ENCODE data around the gene CRX.

DNA sequence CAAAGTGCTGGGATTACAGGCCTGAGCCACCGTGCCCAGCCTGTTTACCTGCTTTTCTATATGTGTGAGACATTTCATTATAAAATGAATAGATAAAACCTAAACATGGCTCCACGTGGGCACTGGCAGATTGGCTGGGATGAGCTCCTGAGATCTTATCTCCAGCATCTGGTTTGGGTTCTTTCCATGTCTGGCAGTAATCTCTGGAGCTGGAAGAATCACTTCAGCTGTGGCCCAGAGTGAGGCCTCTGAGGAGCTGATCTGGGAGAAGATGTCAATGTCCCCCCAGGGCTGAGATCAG, 69.8 kb downstream of the CRX start:
- TF ChIP-seq, protein P1, sequence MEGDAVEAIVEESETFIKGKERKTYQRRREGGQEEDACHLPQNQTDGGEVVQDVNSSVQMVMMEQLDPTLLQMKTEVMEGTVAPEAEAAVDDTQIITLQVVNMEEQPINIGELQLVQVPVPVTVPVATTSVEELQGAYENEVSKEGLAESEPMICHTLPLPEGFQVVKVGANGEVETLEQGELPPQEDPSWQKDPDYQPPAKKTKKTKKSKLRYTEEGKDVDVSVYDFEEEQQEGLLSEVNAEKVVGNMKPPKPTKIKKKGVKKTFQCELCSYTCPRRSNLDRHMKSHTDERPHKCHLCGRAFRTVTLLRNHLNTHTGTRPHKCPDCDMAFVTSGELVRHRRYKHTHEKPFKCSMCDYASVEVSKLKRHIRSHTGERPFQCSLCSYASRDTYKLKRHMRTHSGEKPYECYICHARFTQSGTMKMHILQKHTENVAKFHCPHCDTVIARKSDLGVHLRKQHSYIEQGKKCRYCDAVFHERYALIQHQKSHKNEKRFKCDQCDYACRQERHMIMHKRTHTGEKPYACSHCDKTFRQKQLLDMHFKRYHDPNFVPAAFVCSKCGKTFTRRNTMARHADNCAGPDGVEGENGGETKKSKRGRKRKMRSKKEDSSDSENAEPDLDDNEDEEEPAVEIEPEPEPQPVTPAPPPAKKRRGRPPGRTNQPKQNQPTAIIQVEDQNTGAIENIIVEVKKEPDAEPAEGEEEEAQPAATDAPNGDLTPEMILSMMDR (IDR thresholded peaks at IDR 0.05), result no peak
- TF ChIP-seq POLR2A (IDR thresholded peaks at IDR 0.05) (no peak), POLR2AphosphoS5 (IDR thresholded peaks at IDR 0.05) (no peak)

All from prostate gland (tissue), 2 donors.